Measurements from ENCODE around the gene FNBP1. TPM values are rescaled to one million over a fixed set of nuclear protein-coding genes. Genes with fewer than 3 reads are reported as not detected.
"Not testable (repeated sequence)": the region's sequence is repeated elsewhere in the genome, so short reads cannot be mapped to it uniquely, and the experiment has no call there.

The FNBP1 gene
- polyA plus RNA-seq, 1 donor = 19.1 TPM

DNA sequence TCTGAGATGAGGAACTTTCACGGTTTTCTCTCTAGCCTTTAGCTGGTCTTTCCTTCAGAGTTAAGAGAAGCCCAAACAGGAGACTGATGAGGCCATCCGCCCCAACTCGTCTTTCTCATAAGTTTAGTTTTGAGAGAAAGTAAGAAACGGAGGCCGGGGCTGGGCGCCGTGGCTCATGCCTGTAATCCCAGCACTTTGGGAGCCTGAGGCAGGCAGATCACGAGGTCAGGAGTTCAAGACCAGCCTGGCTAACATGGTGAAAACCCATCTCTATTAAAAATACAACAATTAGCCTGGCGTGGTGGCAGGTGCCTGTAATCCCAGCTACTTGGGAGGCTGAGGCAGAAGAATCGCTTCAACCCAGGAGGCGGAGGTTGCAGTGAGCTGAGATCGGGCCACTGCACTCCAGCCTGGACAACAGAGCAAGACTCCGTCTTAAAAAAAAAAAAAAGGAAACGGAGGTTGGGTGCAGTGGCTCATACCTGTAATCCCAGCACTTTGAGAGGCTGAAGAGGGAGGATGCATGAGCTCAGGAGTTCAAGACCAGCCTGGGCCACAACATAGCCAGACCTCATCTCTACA lies 152.2 kb downstream of the FNBP1 start:
- not testable (repeated sequence) for DNase-seq (ENCODE audit: low read depth)

DNA sequence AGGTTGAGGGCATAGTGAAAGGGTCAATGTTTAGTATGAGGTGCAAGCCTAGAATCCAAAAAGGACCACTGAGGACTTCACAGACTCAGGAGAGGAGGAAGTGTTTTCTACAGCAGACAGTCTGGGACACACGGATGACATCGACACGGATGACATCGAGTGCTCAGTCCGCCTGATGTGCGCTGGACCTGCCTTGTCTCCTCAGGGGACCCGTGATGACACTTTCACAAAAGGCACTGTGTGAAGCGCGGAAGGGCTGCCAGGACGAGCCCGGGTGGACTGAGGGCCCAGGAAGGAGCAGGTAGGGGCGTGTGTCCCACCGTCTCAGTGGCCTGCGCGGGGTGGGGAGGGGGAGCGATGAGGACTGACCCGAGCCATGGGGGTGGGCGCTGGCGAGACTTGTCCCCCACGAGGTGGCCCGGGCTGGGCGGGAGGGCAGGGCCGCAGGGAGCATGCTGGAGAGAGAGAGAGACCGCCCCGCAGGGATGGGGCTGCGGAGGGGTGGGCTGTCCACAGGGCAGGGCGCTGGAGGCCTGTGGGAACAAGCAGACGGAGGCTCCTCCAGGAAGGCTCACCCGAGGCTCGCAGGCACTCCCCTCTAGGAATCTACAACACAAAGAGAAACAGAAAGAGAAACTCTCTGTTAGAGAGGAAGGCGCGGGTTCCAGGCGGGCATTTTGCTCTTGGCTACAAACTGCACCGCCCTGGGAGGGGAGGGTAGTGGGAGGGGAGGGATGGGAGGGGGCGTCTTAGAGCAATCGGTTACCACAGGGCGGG lies 152.9 kb downstream of the FNBP1 start:
- no peak for DNase-seq (ENCODE audit: low read depth)

DNA sequence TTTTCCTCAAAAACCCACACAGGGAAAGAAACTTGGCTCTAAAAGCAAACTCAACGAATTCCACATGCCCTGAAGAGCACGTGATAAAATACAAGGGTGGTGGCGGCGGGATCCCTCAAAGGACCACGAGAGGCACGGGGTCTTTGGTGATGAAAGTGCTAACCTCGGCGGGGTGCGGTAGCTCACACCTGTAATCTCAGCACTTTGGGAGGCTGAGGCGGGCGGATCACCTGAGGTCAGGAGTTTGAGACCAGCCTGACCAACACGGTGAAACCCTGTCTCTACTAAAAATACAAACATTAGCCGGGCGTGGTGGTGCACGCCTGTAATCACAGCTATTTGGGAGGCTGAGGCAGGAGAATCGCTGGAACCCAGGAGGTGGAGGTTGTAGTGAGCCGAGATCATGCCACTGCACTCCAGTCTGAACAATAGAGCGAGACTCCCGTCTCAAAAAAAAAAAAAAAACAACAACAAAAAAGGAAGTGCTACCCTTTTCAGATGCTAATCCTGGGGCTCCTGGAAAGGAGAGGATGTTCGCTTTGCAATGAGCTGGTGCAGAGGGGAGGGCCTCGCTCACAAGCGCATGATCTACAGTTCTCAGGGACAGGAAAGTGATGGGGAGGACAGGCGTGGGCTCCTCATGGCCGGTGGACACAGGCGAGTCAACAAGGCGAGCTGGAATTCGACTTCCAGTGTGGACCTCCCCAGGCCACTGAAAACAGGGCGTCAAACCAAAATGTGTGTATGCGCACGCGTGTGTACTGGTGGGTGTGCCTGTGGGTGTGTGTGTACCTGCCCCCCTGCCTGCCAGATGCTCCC lies 153.7 kb downstream of the FNBP1 start:
- DNase-seq (ENCODE audit: low read depth) = no peak

DNA sequence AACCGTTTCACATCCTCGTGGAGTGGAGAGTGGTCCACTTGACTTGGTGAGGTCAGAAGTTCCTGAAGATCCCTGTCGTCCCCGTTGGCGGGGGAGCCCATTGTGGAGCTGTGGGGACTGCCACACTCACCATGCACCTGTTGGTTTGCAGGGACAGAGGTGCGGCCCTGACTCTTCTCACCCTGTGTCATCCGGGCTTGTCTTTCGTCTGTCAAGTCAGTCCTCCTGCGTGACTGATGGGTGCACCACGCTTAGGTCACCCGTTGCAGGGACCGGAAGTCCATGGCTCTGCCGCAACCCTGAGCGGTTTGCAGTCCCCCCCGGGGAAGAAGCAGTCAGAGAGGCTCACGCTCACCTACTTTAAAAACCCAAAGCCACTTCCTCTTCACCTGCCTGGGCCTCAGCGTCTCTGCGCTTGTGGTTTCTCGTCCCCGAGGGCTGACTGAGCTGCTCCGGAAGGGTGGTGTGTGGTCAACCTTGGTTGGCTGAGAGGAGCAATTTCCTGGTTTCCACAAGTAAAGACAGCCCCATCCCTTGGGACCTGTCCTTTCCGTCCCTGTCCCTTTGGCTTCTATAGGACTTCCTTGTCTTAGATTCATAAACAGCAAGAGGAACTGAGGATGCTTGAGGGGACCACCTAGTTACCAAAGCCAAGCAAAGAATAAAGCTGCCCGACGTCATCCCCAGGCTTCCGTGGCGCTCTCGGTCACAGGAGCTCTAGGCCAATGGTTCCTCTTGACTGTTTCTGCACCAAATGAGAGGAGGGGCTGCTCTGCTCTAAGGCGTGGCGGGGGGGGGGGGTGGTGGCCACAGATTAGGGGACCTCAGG lies 154.5 kb downstream of the FNBP1 start:
- DNase-seq (ENCODE audit: low read depth) = no peak

DNA sequence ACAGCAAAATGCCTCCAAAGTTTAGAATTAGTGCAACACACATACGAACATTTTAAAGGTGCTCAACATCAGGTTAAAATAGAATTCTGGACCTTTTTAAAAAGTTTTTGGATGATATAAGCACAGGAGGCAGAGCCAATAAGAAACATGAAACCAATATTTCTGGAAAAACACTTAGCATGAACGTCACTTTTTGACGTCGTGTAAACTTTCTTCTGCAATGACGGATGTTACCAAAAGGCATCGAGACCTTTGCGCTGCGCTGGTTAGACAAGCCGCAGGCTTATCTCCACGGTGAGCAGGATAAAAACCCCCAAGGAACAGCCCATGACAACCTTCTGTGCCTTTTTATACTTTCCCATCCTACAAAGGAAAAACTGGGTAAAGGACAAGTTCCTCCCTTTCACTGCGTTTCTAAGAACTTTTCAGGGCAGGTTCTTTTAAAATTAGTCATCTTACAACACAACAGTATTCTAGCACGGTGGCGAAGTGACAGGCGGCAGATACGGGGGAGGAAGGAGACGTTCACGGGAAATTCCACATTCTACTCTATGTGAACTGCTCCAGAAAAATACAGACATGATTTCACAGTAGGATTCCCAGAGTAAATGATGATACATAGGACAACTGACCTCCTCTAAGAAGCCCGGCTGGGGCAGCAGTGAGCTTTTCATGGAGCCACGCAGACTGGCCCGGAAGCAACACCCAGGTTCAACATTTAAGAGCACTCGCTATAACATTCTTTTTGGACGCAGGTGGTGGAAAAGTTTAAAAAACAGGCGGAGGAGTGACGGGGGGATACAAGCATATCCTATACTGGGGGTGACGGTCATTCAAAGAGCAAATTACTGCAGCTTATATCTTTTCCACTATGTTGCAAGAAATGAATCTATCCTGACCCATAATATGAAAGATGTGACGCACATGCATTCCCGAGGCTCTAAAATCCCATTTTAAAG lies 155.4 kb downstream of the FNBP1 start:
- no peak for DNase-seq (ENCODE audit: low read depth)

DNA sequence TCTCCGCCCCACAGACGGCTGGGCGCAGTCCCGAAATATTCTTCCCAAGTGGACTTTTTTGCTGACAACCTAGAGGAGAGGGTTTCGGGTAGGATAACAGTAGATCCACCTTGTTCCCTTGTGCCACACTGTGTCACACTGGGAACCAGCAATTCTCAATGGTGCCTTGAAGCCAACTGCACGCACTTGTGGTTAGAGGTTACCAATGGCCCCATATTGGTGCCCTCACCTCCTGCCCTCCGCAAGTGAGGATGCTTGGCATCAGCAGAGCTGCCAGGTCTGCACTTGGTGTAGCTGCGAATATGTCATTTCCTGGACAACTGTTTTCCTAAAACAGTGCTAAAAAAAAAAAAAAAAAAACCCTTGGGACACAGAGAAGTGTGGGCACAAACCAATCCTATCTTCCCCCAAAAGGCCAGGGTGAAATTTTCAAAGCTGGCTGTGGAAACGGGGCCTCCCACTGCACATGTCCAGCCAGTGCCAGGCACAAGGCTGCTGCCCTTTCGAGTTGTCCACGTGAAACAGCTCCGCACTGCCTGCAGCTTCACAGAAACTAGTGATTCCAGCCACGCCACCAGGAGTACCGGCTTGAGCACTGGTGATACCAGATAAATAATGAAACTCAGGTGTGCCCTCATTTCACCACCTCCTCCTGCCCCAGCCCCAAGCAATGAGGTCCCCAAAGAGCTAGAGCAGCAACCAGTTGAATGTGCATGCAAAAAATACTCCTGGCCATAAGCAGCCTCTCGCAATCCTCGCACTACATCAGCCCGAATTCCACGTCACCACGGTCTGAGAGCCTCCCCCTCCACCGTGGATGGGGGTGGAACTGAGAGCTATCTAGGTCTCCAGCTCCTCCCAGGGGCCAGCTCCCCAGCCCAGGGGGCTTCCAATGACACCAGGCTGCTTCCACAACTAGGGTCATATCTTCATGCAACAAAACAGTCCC lies 156.5 kb downstream of the FNBP1 start:
- DNase-seq (ENCODE audit: low read depth) = no peak

DNA sequence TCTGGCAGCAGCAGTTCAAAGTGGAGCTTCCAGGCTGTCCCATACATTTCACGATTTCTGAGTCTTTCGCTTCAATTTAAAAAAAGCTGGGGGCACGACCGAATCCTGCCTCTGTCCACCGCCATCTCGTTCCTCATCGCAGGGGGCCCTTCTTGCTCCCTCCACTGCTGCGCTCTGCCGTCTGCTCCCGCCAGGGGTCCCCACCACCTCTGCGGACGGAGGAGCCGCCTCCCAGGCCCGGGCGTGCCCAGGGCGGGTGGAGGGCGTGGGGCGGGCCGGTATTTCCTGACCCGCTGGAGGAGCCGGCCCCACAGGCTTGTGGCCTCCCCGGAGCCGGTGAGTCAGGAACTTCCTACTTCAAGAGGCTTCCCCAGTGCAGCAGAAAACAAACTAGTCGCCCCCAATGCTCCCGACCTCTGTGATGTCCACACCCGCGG lies 157.3 kb downstream of the FNBP1 start:
- no peak for DNase-seq (ENCODE audit: low read depth)

DNA sequence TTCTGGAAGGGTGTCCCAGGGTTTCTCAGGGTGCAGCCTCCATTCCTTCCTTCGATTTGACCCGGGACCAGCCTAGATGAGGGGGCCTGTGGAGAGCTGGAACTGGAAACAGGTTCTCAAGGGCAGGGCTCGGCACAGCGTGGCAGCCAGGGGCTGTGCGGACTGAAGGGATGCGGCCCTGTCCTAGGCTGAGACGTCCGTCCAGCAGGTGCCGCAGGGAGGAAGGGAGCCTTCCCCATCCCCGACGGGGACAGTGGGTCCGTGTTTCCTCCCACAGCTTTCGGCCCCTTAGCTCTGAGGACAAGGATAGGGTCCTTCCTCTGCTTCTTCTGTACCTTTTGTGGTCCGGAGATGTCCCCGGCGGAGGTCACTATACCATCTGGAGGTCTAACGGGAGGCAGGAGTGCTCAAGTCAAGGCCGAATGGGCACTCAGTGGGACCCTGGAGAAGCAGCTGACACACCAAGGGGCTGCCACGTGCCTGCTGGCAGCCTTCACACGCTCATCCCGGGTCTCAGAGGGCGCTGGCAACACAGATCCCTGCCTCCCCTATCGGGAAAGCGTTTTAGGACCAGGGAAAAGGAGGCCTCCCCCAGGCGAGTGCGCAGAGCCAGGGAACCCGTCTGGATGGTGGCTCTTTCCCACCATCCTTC lies 157.8 kb downstream of the FNBP1 start:
- DNase-seq (ENCODE audit: low read depth) = no peak

DNA sequence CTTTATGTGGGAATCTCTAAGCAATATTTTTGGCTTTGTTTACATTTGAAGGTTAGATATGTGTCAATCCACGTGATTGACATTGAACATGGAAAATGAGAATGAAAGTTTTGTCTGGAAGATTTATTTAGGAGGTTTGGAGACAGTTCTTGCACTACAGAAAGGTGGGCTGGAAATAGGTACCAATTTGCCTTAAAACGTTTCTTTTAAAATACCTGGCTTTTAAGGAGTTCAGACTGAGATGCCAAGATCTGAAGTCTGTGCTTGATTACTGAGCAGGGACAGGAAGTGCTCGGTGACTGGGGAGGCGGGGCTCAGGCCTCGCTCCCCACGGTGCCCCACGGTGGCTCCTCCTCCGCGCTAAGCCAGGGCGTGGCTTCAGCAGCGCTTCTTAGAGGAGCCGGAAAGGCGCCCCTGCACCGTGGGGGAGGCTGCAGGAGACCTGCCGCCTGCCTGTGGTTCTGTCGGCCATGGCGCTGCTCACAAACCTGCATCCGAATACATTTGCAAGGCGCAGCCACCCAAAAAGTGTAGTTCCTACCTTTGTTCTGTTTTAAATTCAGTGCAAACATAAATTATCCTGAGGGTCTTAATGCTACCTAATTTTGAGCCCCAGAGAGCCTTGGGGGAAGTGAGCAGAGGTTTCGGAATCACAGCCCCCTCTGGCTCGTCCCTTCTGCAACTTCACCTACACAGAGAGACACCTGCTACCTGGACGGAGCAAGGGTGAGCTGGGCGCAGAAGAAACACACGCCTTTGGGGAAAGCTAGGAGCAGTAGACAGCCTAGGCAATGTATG lies 158.6 kb downstream of the FNBP1 start:
- DNase-seq (ENCODE audit: low read depth) = no peak

DNA sequence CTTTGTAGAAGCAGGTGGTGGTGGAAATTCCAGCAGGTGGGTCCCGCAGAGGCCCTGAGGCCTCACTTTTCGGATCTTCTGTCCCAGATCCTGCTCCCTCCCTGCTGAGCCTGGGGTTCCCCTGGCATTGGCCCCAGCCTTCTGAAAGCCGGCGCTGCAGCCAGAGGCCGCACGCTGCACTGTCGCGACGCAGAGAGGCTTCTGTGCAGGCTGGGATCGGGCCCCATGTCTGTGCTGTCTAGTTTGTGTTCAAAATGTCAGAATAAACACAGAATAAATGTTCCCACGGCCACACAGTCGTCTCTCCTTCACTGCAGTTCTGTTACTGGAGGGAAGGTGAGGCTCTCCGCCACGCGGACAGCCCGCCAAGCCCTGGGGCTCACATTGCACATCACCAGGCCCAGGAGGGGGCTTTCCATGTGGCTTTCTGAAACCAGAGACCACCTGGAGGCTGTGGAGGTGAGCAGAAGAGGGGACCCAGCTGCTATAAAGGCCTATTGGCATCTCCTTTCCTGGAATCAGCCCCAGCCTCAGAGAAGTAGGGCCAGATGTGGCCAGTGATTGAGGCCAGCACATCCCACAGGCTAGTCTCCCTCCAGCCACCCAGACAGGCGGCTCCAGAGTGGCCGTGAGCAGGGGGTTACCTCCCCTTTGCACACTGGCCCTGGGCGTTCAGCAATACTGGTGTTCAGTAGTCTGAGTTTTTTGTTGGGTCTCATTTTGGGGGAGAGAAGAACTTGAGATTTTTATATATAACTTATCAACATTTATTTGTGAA lies 161.3 kb downstream of the FNBP1 start:
- no peak for DNase-seq (ENCODE audit: low read depth)

DNA sequence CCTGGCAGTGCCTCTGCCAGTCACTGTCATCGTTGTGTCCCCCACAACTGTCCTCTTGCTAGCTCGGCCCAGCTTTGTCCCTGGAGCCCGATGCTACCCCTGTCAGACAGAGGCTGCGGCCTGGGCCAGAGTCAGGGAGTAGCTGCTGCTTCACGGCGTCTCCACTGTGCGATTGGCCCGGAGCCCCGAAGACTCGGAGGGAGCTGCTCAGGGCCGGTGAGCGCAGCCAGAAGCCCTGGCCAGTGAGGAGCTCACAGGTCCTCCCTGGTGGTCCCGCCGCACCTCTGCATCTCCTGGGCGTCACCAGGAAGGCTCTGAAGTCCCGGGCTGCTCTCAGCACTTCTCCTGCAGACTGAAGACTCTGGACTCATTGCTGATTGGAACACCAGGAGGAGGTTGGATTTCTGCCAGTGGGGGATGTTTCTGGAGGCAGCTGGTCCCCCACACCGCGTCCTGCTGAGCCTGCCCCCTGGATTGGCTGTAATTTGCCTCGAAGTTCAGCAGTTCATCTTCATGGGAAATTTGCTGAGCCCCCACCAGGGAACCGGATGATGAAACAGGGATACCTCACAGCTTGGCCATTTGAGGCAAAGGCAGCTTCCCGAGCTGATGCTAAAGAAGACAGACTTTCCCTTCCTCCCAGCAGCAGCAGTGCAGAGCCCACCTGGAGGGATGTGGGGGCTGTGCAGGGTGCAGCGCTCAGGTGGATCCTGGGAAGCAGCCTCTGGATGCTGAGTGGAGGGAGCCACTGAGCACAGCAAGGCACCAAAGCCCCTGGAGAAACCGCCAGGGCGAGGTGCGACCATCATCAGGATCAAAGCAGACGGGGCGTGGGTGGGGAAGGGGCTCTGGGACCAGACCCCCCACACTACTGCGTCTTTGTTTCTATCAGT lies 162.1 kb downstream of the FNBP1 start:
- peak; percentile 73 for DNase-seq (ENCODE audit: low read depth)

DNA sequence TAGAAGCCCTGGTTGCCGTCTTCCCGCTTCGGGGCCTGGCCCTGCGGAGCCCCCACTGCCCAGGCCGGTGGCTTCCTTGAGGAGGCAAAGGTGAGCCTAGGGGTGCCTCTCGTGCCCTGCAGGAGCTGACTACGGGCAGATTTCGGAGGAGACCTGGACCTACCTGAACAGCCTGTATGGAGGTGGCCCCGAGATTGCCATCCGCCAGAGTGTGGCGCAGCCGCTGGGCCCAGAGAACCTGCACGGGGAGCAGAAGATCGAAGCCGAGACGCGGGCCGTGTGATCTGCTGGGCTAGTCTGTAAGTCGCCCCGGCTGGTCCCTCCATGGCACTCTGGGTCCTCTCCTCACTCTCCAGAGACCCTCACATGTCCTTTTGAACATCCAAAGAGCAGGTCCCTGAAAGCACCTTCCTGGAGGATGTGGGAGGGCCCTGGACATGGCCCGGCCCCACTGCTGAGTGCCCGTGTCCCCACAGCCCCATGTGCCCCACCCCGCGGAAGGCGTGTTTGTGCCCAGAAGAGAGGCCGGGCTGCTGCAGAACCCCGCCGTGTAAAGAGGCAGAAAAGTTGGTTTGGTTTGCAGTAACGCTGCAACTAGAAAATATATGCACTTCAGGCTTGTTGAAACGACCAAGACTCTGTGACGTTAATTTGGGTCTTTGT lies 162.9 kb downstream of the FNBP1 start:
- DNase-seq (ENCODE audit: low read depth) = no peak

DNA sequence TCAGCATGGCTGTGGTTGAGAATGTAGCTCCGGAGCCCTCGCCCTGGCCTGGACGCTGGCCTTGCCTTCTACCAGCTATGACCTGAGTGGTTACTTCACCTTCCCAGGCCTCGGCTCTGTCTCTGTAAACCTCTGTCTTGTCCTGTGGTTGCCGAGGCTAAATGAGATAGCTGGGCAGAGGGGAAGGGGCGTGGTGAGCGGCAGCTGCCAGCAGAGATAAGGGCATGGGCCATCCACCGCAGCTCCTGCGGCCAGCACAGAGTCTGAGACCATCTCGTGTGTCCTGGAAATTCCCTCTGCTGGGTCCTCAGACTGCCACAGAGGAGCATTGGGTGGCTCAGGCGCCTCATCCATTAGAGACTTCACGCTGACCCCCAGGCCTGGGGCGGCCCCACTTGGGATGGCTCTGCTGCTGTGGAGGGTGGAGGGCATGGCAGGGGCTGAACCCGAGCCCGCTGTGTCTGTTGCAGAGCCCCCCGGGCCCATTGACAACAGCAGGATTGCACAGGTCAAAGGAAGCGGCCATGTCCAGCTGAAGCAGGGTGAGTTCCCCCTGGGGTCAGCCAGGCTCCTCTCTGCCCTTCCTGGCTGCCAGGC lies 163.8 kb downstream of the FNBP1 start:
- DNase-seq (ENCODE audit: low read depth) = no peak

DNA sequence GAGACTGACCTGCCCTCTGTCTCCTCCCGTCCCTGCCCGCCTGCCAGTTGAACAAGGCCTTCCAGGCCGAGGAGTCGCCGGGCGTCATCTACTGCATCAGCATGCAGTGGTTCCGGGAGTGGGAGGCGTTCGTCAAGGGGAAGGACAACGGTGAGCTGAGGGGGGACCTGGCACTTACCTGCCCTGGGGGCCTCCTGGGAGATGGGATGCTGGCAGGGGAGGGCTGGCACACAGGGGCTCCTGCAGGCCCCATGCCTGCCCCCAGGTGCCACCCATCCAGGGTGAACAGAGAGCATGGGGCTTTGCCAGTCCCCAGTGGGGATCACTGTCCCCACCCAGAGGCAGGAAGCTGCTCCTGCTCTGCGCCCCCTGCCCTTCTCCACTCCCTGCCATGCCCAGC lies 164.7 kb downstream of the FNBP1 start:
- no peak for DNase-seq (ENCODE audit: low read depth)

DNA sequence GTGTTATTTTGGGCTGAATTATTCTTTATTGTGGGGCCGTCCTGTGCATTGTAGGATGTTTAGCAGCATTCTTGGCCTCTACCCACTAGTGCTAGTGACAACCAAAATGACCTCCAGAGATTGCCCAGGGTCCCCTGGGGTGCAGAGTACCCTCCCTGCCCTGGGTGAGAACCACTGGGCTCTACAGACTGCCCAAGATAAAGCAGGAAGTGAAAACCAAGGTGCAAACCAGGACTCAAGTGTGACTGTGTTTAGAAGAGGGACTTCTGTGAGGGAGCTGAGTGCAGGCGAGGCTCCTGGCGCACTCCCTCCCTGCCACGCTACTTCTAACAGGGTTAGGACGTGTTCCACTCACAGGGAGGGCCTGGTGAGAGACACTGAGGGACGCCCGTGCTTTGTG lies 166.2 kb downstream of the FNBP1 start:
- no peak for DNase-seq (ENCODE audit: low read depth)

Measured in forelimb muscle (tissue), 1 donor.